ENCODE results near the gene CCNDBP1. TPM values are rescaled to one million over a fixed set of nuclear protein-coding genes. Genes with fewer than 3 reads are reported as not detected.

Gene CCNDBP1
- total RNA-seq, 1 donor from 2014 or later: 44.1 TPM

GRCh38 chr15:43241100-43241499, 55.9 kb downstream of the CCNDBP1 start:
- TF ChIP-seq, protein P1, sequence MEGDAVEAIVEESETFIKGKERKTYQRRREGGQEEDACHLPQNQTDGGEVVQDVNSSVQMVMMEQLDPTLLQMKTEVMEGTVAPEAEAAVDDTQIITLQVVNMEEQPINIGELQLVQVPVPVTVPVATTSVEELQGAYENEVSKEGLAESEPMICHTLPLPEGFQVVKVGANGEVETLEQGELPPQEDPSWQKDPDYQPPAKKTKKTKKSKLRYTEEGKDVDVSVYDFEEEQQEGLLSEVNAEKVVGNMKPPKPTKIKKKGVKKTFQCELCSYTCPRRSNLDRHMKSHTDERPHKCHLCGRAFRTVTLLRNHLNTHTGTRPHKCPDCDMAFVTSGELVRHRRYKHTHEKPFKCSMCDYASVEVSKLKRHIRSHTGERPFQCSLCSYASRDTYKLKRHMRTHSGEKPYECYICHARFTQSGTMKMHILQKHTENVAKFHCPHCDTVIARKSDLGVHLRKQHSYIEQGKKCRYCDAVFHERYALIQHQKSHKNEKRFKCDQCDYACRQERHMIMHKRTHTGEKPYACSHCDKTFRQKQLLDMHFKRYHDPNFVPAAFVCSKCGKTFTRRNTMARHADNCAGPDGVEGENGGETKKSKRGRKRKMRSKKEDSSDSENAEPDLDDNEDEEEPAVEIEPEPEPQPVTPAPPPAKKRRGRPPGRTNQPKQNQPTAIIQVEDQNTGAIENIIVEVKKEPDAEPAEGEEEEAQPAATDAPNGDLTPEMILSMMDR (IDR thresholded peaks at IDR 0.05; ENCODE audit: unreplicated experiment): no peak
- Mint-ChIP-seq H3K4me1 (ENCODE audit: low read depth) (no peaks in the 10 kb centered on the region), H3K36me3 (ENCODE audit: insufficient read depth) (no peaks in the 10 kb centered on the region), H3K27ac (no peak overlapping the region), H3K9me3 (ENCODE audit: low read depth) (no peaks in the 10 kb centered on the region), H3K27me3 (peaks cover 7% of the 10 kb centered on the region), H3K4me3 (ENCODE audit: low read depth) (no peak overlapping the region)
- DNase-seq (ENCODE audit: low spot score, unreplicated experiment): no peak

GRCh38 chr15:43242616-43243015, 57.4 kb downstream of the CCNDBP1 start:
- H3K9me3 Mint-ChIP-seq (ENCODE audit: low read depth): no peaks in the 10 kb centered on the region
- no peak for DNase-seq (ENCODE audit: low spot score, unreplicated experiment)

DNA sequence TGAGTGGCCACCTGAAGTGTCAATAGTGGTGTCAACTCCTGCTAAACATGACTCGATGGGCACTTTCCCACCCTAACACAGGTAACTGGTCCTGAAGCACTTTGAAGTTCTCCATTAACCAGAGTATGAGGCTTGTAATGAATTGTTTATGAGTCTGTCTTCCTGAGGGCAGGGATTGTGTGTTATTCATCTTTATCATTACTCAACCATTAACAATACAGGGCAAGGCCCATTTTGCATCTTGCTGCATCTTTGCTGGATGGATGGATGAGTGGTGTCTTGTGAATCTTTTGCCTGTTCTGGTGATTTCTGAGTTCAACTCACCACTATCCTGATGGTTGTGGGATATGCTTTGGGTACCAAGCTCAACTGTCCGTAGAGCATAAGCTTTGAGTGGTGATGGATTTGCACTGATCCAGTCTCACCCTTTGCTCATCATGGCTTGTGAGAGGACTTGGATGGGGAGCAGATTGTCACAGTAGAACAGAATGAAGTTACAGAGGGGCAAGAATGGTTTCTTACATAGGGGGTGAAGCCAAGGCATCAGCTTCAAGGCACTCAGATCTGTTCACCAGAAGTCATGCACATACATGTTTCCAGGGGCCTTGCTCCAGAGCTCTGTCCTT, 57.9 kb downstream of the CCNDBP1 start:
- no peaks in the 10 kb centered on the region for H3K36me3 Mint-ChIP-seq (ENCODE audit: insufficient read depth)
- no peaks in the 10 kb centered on the region for H3K9me3 Mint-ChIP-seq (ENCODE audit: low read depth)
- H3K4me3 Mint-ChIP-seq (ENCODE audit: low read depth): no peak overlapping the region
- TF ChIP-seq, protein P1 (IDR thresholded peaks at IDR 0.05; ENCODE audit: unreplicated experiment): no peak
- no peaks in the 10 kb centered on the region for H3K4me1 Mint-ChIP-seq (ENCODE audit: low read depth)
- no peak overlapping the region for H3K27ac Mint-ChIP-seq
- peaks cover 10% of the 10 kb centered on the region for H3K27me3 Mint-ChIP-seq
- DNase-seq (ENCODE audit: low spot score, unreplicated experiment): no peak

More at GRCh38 chr15:43242616-43243015, 57.4 kb downstream of the CCNDBP1 start:
- no peak overlapping the region for H3K4me3 Mint-ChIP-seq (ENCODE audit: low read depth)
- no peak overlapping the region for H3K27ac Mint-ChIP-seq
- peaks cover 12% of the 10 kb centered on the region for H3K27me3 Mint-ChIP-seq
- H3K4me1 Mint-ChIP-seq (ENCODE audit: low read depth): no peaks in the 10 kb centered on the region
- TF ChIP-seq, protein P1 (IDR thresholded peaks at IDR 0.05; ENCODE audit: unreplicated experiment): no peak
- H3K36me3 Mint-ChIP-seq (ENCODE audit: insufficient read depth): no peaks in the 10 kb centered on the region

DNA sequence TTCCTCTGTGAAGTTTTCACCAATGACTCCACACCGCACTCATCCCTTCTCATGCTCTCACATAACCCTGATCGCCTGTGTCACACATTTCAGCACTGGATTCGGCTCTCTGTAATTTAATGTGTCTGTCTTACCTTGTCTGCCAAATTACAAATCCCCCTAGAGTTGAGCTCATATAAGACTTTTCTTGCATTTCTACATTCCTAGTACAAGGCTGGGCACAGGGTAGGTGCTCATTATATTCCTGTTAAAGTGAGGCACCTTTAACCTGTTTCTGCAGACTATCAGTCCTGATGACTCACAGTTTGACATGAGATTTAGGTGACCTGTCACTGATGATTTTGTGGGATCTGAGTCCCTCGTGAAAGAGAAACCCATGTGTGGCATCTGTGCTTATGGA, 58.9 kb downstream of the CCNDBP1 start:
- TF ChIP-seq, protein P1 (IDR thresholded peaks at IDR 0.05; ENCODE audit: unreplicated experiment): no peak
- no peaks in the 10 kb centered on the region for H3K36me3 Mint-ChIP-seq (ENCODE audit: insufficient read depth)
- no peak overlapping the region for H3K27ac Mint-ChIP-seq
- peaks cover 7% of the 10 kb centered on the region for H3K27me3 Mint-ChIP-seq
- no peaks in the 10 kb centered on the region for H3K9me3 Mint-ChIP-seq (ENCODE audit: low read depth)
- no peak for DNase-seq (ENCODE audit: low spot score, unreplicated experiment)
- no peaks in the 10 kb centered on the region for H3K4me1 Mint-ChIP-seq (ENCODE audit: low read depth)
- no peak overlapping the region for H3K4me3 Mint-ChIP-seq (ENCODE audit: low read depth)

DNA sequence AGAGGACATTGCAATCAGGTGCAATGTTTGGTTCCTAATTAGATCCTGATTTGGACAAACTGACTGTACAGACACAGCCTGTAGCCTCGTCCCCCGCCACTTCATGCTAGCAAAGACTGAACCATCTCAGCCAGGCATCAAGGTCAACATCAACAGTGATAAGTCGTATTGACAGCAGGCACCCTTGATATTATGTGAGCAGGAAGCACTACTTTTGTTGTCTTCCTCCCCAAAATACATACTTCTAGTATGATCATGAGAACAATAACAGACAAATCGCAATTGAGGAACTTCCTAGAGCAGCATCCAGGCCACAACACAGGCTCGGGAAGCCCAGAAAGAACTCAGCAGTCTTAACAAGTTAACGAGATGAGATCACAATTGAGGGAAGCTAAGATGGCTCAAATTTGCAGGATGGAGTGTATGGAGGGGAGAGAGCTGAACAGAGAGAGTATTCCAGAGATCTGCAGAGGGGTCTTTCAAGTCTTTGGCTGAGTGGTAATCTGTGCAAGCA, 61.1 kb downstream of the CCNDBP1 start:
- Mint-ChIP-seq H3K27me3 (peaks cover 7% of the 10 kb centered on the region), H3K27ac (no peak overlapping the region), H3K9me3 (ENCODE audit: low read depth) (no peaks in the 10 kb centered on the region), H3K36me3 (ENCODE audit: insufficient read depth) (no peaks in the 10 kb centered on the region), H3K4me1 (ENCODE audit: low read depth) (no peaks in the 10 kb centered on the region), H3K4me3 (ENCODE audit: low read depth) (no peak overlapping the region)
- TF ChIP-seq, protein P1 (IDR thresholded peaks at IDR 0.05; ENCODE audit: unreplicated experiment): no peak
- DNase-seq (ENCODE audit: low spot score, unreplicated experiment): no peak

Other genes starting within 250 kb of the CCNDBP1 start
- 38.1 and 39.1 TPM in 2 replicates for gene UBR1, start 79.4 kb upstream of the CCNDBP1 start, total RNA-seq
- 28.9 and 30.2 TPM in 2 replicates for gene TMEM62, start 51.8 kb upstream of the CCNDBP1 start, total RNA-seq
- not detected in 2 replicates for gene EPB42, start 35.6 kb downstream of the CCNDBP1 start, total RNA-seq
- not detected in 2 replicates for gene TGM5, start 81.5 kb downstream of the CCNDBP1 start, total RNA-seq
- gene TGM7, start 116.9 kb downstream of the CCNDBP1 start, total RNA-seq: not detected in 2 replicates
- gene LCMT2, start 145.2 kb downstream of the CCNDBP1 start, total RNA-seq: 11.0 and 11.5 TPM in 2 replicates
- gene ZSCAN29, start 185.6 kb downstream of the CCNDBP1 start, total RNA-seq: 71.2 and 73.8 TPM in 2 replicates
- 39.0 and 41.9 TPM in 2 replicates for gene TUBGCP4, start 185.7 kb downstream of the CCNDBP1 start, total RNA-seq